Endothelial cell of umbilical vein (primary cell): ENCODE measurements around the gene NECAB2. TPM values are rescaled to one million over a fixed set of nuclear protein-coding genes. Genes with fewer than 3 reads are reported as not detected.

Experiments used
- BruUV-seq: library from RNA; stranded (reverse); fragments of 400-500 nt; replicated peaks from 2 replicates; lab custom pipeline; 2021; lab: Mats Ljungman, UMichigan
- CTCF ChIA-PET: fragments of 300-600, 350-600 bp; sonication (Branson Sonifier 250); formaldehyde crosslinking; loops from one replicate; lab custom pipeline; 2021; ENCODE audit warnings: antibody characterized with exemption, inconsistent platforms; lab: Charles Lee
- POLR2A ChIA-PET: fragments of 300-600, 350-600 bp; sonication (Branson Sonifier 250); formaldehyde crosslinking; loops from one replicate; lab custom pipeline; 2021; ENCODE audit warnings: antibody characterized with exemption, inconsistent platforms; lab: Charles Lee
- DNase-seq: peaks from one replicate; pipeline ENCODE4 v3.0.0-alpha.2; 2011; ENCODE audit warnings: low read depth, low spot score
- FAIRE-seq: peaks from 2 replicates; lab custom pipeline; 2011; peaks lifted over from hg19 to GRCh38; lab: Jason Lieb, UNC
- H2AFZ ChIP-seq: 2 replicates; pipeline ENCODE4 v1.6.0; 2012; ENCODE audit warnings: low read depth, low read length, control low read depth, inconsistent platforms
- H3K27ac ChIP-seq: 2 replicates; pipeline ENCODE4 v1.5.1; 2011; ENCODE audit warnings: low read depth, mild to moderate bottlenecking, control low read depth, low read length, moderate library complexity; ENCODE audit not compliant: insufficient read depth
- H3K27me3 ChIP-seq, 2 experiments: 2 replicates each; pipeline versions ENCODE4 v1.6.0 to v1.6.1; 2011; ENCODE audit warnings: low read length in 2 of 2, mixed read lengths in 1 of 2; ENCODE audit not compliant: control insufficient read depth in 2 of 2, insufficient read depth in 2 of 2
- H3K36me3 ChIP-seq, 2 experiments: 2 replicates in 1 of 2; 3 replicates in 1 of 2; pipeline ENCODE4 v1.5.1; 2011; ENCODE audit warnings: low read length in 2 of 2, mild to moderate bottlenecking in 1 of 2, moderate library complexity in 1 of 2; ENCODE audit not compliant: control insufficient read depth in 2 of 2, insufficient read depth in 2 of 2; ENCODE audit errors: extremely low read depth in 1 of 2
- H3K4me1 ChIP-seq: 3 replicates; pipeline ENCODE4 v1.5.1; 2011; ENCODE audit warnings: mild to moderate bottlenecking, low read length; ENCODE audit not compliant: control insufficient read depth, insufficient read depth; ENCODE audit errors: extremely low read depth
- H3K4me2 ChIP-seq: 2 replicates; pipeline ENCODE4 v1.6.1; 2011; ENCODE audit warnings: low read length, control low read depth, mixed read lengths; ENCODE audit not compliant: insufficient read depth
- H3K4me3 ChIP-seq, 3 experiments: fragments of 200-600 bp in 1 of 3; sonication (generic), shearing (Covaris generic) in 1 of 3; replicated peaks in 1 of 3; 2 replicates each; pipeline ENCODE4 v1.5.1; 2011 to 2016; ENCODE audit warnings: control low read depth in 3 of 3, low read length in 3 of 3, mild to moderate bottlenecking in 2 of 3, inconsistent platforms in 1 of 3, low read depth in 1 of 3, moderate library complexity in 1 of 3; ENCODE audit not compliant: insufficient read depth in 1 of 3
- H3K79me2 ChIP-seq: 2 replicates; pipeline ENCODE4 v1.6.0; 2012; ENCODE audit warnings: low read length, inconsistent platforms; ENCODE audit not compliant: control insufficient read depth, insufficient read depth
- H3K9ac ChIP-seq: replicated peaks from 2 replicates; pipeline ENCODE3; 2011; ENCODE audit warnings: low read length, control low read depth; ENCODE audit not compliant: insufficient read depth; ENCODE audit errors: extremely low read depth
- H3K9me1 ChIP-seq: replicated peaks from 3 replicates; pipeline ENCODE4 v1.6.0; 2011; ENCODE audit warnings: mild to moderate bottlenecking, low read length; ENCODE audit not compliant: control insufficient read depth, insufficient read depth; ENCODE audit errors: extremely low read depth
- H3K9me3 ChIP-seq: replicated peaks from 2 replicates; pipeline ENCODE4 v1.5.1; 2012; ENCODE audit warnings: low read length, inconsistent platforms; ENCODE audit not compliant: control insufficient read depth, insufficient read depth
- H4K20me1 ChIP-seq: replicated peaks from 2 replicates; pipeline ENCODE3; 2011; ENCODE audit warnings: mild to moderate bottlenecking, low read length; ENCODE audit not compliant: control insufficient read depth, insufficient read depth; ENCODE audit errors: extremely low read depth
- CTCF ChIP-seq, 2 donors: IDR thresholded peaks; 1 replicate in 1 of 2; 2 replicates in 1 of 2; pipeline ENCODE4 v1.5.1; 2011; ENCODE audit warnings: low read length in 2 of 2, mild to moderate bottlenecking in 2 of 2, moderate library complexity in 2 of 2, control low read depth in 1 of 2, inconsistent platforms in 1 of 2, low read depth in 1 of 2; ENCODE audit not compliant: insufficient read depth in 1 of 2; ENCODE audit errors: extremely low read depth in 1 of 2
- EZH2 ChIP-seq: IDR thresholded peaks from 2 replicates; pipeline ENCODE4 v1.6.1; 2012; ENCODE audit warnings: borderline replicate concordance, low read depth, mild to moderate bottlenecking, moderate library complexity, low read length, inconsistent platforms; ENCODE audit not compliant: severe bottlenecking
- FOS ChIP-seq: IDR thresholded peaks from 2 replicates; pipeline ENCODE4 v1.6.1; 2011; ENCODE audit warnings: mild to moderate bottlenecking, low read length, moderate library complexity, borderline replicate concordance; ENCODE audit not compliant: insufficient read depth
- GATA2 ChIP-seq: IDR thresholded peaks from 2 replicates; pipeline ENCODE4 v1.7.0; 2011; ENCODE audit warnings: low read depth, mild to moderate bottlenecking, moderate library complexity, mixed read lengths, low read length; ENCODE audit not compliant: insufficient read length, insufficient read depth
- JUN ChIP-seq: IDR thresholded peaks from 2 replicates; pipeline ENCODE4 v1.6.1; 2011; ENCODE audit warnings: borderline replicate concordance, low read depth; ENCODE audit not compliant: insufficient read length, insufficient read depth
- MYC ChIP-seq: IDR thresholded peaks from one replicate; pipeline ENCODE4 v1.6.1; 2011; ENCODE audit warnings: mild to moderate bottlenecking, low read depth, low read length
- POLR2A ChIP-seq: IDR thresholded peaks from 2 replicates; pipeline ENCODE4 v1.6.1; 2012; ENCODE audit warnings: low read depth, mild to moderate bottlenecking, control low read depth, low read length
- POLR2AphosphoS5 ChIP-seq: IDR thresholded peaks from 2 replicates; pipeline ENCODE4 v1.6.1; 2012; ENCODE audit warnings: low read depth, mild to moderate bottlenecking, control low read depth, low read length, moderate library complexity; ENCODE audit not compliant: insufficient read depth
- dilution Hi-C: fragments of 300-500 bp; cut with MboI; formaldehyde crosslinking; loops from one replicate; pipeline ENCODE4 v1.15.0; 2019; ENCODE audit warnings: low sequenced_read_pairs; ENCODE audit not compliant: extremely low pct_ligation_motif_present
- intact Hi-C: fragments of 100-400 bp; cut with micrococcal nuclease; formaldehyde crosslinking; loops from one replicate; pipeline ENCODE4 v1.10.0; 2022
- polyA plus RNA-seq, 4 experiments: library from polyadenylated mRNA; depleted of rRNA in 3 of 4; stranded (reverse) in 3 of 4; unstranded in 1 of 4; fragments of >200 nt; gene quantifications; 2 replicates each; pipeline versions ENCODE4 v1.2.1 to v1.2.3, GENCODE V29; 2011 to 2012; ENCODE audit warnings: missing spikeins in 1 of 4
- total RNA-seq: library from RNA; stranded (reverse); gene quantifications from 2 replicates; pipeline ENCODE4 v1.2.3, GENCODE V29; 2021
- TF ChIP-seq, protein P1 (sequence below): IDR thresholded peaks from 2 replicates; pipeline ENCODE4 v1.6.1; 2011; ENCODE audit not compliant: insufficient read depth, insufficient read length

The NECAB2 gene
- total and polyA plus RNA-seq, 2 donors (not counting 3 experiments of a cell fraction or from before 2014, with no cell fraction given): 0.26 to 0.31 TPM

GRCh38 chr16:83979441-83979840, 11.4 kb downstream of the NECAB2 start:
- DNase-seq (no peak), FAIRE-seq (no peak)
- BruUV-seq: no TSS peak
- Histone ChIP-seq H3K9me1 (no peaks in the 10 kb centered on the region), H3K79me2 (no peaks in the 10 kb centered on the region), H2AFZ (no peak overlapping the region), H3K9ac (no peak overlapping the region), H3K36me3 (no peaks in the 10 kb centered on the region), H3K4me2 (no peak overlapping the region), H3K27ac (no peak overlapping the region), H3K4me1 (no peaks in the 10 kb centered on the region), H3K27me3 (no peaks in the 10 kb centered on the region), H3K9me3 (no peaks in the 10 kb centered on the region), H4K20me1 (no peaks in the 10 kb centered on the region), H3K4me3 (no peak overlapping the region)
- POLR2A ChIA-PET: no interaction called here
- intact Hi-C loops: no loop called here
- CTCF ChIA-PET: interaction anchor here (1.2 to 1.3 kb wide), 2 partner anchors 53 to 207 kb away, joined by 3 read pairs; partner anchors contain the start of gene TAF1C
- dilution Hi-C loops: no loop called here
- TF ChIP-seq JUN (no peak), FOS (no peak), POLR2AphosphoS5 (no peak), POLR2A (no peak), GATA2 (no peak), CTCF (IDR thresholded peaks at IDR 0.05; ENCODE audit: extremely low read depth in 1 of 2, insufficient read depth in 1 of 2, low read depth in 1 of 2, low read length in 2 of 2) (no peak), MYC (no peak), EZH2 (no peak)
- TF ChIP-seq, protein P1, sequence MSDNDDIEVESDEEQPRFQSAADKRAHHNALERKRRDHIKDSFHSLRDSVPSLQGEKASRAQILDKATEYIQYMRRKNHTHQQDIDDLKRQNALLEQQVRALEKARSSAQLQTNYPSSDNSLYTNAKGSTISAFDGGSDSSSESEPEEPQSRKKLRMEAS: no peak
